Glomerular endothelial cell (primary cell): ENCODE results near the gene CST11. TPM values are rescaled to one million over a fixed set of nuclear protein-coding genes. Genes with fewer than 3 reads are reported as not detected.

Experiments
- DNase-seq: peaks from one replicate; pipeline ENCODE4 v3.0.0-alpha.2; 2011; ENCODE audit warnings: low read depth, low spot score; ENCODE audit errors: extremely low read depth
- total RNA-seq: library from RNA; depleted of rRNA; stranded (reverse); fragments of >200 nt; gene quantifications from 2 replicates; pipeline ENCODE4 v1.2.3, GENCODE V29; 2015

Gene CST11
- total RNA-seq, 1 donor from 2014 or later, result not detected

GRCh38 chr20:23420943-23421931 lies 31.4 kb downstream of the CST11 start, which contains the start of gene NAPB:
NAPB (minus strand) TSS chr20:23421488; CDS start chr20:23421402, 86 bp downstream.
- DNase-seq, result no peak

GRCh38 chr20:23419995-23420901 lies 32.4 kb downstream of the CST11 start:
- DNase-seq, result no peak

- DNase-seq, result no peak
Observed at GRCh38 chr20:23419657-23419994, 33.0 kb downstream of the CST11 start.

DNA sequence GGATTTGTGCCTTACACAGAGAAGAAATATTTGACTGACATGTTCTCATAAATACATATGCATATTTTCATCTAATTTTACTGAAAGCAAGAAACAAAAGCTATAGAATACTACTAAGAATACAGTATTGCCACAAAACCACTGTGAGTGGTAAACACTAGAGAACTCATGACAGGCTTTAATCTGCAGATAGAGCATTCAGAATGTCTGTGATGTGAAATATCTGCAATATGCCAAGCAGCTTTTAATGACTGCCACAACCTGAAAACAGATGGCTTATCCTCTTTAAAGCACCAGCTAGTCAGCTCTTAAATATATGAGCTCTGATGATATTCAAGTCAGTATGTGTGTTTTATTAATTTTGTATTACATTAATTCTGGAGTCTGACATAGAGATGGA lies 34.8 kb downstream of the CST11 start:
- no peak for DNase-seq

- no peak for DNase-seq
Observed at GRCh38 chr20:23415959-23416583, 36.6 kb downstream of the CST11 start.

GRCh38 chr20:23415555-23415954 lies 37.1 kb downstream of the CST11 start:
- DNase-seq, result no peak

DNA sequence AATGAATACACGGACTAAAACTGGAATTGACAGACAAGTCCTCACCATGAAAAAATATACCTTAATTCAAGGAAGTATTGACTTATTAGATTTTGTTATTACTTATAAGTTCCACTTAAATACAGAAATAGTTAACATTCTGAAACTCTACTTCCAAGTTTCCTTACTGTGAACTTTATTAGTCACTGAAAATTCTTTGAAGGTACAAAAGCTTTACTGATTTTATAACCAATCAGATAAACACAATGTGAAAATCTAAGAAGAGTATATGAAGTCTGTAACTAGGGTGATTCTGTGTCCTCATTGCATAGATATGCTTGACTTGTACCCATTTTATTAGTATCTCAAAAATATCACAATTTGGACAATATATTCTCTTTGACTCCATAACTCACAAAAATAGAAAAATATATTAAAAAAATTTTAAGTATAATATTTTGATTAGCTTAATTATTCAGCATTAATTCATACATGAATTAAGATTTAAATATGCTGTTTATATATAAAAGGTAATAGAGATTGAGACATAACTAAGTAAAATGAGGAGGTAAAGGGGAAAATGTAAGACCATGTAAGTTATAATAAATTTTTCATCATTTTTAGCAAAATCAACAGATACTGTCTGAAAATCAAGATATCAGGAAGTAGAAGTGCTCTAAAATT lies 38.0 kb downstream of the CST11 start:
- no peak for DNase-seq

DNA sequence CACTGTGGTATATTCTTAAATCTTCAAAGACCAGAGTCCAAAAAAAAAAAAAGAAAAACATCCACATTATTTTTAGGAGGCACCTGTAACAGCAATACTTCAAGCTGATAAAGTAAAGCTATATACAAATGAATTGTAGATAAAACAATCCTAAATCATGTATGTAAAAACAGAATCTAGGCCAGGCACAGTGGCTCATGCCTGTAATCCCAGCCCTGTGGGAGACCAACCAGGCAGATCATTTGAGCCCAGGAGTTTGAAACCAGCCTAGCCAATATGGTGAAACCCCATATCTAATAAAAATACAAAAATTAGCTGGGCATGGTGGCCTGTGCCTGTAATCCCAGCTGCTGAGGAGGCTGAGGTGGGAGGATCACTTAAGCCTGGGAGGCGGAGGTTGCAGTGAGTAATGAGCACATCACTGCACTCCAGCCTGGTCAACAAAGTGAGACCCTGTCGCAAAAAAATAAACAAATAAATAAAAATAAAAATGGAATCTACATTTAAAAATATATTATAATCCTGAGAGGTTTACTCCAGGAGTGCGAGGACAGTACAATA lies 38.7 kb downstream of the CST11 start:
- DNase-seq, result no peak

DNA sequence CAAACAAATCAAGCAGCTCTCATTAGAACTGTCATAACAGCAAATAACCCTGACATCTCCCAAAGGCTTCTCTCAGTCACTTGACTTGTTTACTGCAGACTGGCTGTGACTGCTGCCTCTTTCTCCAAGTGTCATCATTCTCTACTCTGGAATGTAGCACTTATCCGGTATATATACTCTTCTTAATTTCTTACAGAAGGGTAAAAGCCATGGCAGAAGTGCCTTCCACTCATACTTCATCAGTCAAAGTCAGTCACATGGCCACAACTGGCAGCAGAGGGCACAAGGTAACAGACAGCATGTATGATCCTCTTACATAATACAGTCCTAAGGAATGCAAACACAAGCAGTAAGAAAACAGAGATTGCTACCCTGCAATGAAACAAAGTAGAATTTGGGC lies 40.6 kb downstream of the CST11 start:
- no peak for DNase-seq

- no peak for DNase-seq
Observed at GRCh38 chr20:23410916-23411695, 41.6 kb downstream of the CST11 start.

- no peak for DNase-seq
Observed at GRCh38 chr20:23409800-23410199, 42.9 kb downstream of the CST11 start.

DNA sequence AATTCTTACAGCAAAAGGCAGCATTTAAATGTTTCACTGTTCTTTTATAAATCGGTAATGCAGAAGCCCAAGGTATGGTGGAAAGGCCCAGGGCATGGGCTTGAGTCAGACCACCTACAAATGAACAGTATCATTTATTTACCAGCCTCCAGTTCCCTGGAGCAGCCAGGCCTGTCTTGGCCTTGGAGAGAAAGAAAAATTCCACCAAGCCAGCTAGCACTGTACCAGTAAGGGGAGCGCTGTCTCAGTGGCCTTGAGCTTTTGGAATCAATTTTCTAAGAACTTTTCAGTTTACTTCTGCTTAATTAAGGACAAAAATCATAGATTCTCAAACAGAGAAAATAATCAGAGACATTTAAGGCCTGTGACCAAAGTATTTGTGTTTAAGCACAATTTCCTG lies 43.7 kb downstream of the CST11 start:
- no peak for DNase-seq

DNA sequence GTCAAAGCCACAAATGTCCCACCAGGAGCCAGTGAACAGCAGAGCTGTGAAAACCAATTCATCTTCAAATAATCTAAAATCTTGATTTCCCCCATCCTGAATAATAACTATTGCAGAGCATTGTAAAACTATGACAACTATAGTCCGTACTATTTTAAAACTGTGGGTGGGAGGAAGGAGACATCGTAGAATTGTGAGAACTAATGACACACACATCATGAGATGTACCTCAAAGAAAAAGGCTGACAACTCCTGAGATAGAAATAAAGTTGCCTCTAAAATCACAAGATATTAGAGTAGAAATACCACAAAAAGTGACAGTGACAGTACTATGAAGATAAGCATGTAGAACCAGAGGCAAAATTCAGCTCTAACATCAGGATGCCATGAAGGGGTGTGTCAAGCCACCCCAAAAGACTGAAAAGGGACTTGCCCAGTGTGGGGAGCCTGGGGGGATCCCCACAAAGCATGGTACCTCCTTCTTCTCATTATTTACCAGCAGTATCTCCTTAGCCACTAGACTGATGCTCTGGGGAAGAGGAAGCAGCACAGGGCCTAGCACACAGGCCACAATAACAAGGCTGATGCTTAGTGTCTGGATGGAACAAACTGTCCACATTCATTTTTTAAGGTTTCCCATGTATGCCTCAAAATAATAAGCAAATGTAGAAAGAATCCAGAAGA lies 44.8 kb downstream of the CST11 start:
- DNase-seq, result no peak

DNA sequence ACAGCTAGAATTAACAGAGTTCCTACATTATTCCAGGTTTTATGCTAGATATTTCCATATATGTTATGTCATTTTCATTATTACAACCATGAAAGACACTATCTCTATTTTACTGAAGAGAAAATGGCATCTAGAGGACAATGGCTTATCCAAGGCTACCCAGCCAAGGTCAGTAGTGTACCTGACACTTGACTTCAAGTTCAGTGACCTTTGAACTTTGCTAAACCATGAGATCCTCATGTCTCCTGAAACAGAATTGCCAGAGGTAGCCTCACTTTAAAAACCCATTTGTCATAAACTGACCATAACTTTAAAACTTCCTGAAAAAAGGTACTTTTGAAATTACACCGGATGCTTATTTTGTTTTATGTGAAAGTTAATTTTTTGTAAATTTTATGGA lies 45.8 kb downstream of the CST11 start:
- no peak for DNase-seq

DNA sequence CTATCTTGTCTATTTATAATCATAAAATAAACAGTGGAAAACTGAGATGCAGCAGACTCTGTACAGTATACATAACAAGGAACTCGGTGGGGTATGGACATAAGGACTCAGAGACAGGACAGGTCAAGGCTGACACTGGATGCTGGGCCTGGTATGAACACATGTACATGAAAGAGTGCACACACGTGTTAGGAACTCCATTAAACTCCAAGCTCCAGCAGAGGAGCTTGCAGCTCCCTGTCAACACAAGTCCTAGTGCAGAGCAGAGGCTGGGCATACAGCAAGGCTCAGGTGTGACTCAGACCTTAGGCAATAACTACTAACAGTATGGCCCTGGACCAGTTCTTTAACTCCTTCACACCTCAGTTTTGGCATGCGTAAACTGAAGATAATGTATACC lies 48.5 kb downstream of the CST11 start:
- DNase-seq, result no peak

DNA sequence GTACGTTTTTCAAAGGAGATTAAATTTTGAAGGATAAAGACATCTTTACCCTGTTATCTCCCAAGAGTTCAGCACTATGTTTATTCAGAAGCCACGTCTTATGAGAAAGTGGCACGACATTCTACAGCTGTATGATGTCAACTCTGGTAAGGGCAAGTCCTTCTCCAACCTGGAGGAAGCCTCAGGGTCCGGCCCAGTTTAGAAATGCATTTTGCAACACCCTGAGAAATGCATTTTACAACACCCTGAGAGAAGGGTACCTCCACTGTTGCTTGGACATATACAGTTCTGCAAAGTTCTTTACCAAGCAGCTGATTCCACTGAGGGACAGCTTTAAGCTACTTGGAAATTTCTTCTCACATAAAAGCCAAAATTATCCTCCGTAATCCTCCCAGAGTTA lies 48.9 kb downstream of the CST11 start:
- no peak for DNase-seq

GRCh38 chr20:23401051-23401450 lies 51.6 kb downstream of the CST11 start:
- DNase-seq, result no peak
